GM12801 (cell line): ENCODE data around the gene TTF1.

ENCODE experiments used
- TF ChIP-seq, protein P1 (sequence below): IDR thresholded peaks from one replicate; pipeline ENCODE4 v1.5.1; 2011; ENCODE audit warnings: control low read depth; ENCODE audit not compliant: insufficient read length; ENCODE audit errors: extremely low read depth

TTF1 gene

GRCh38 chr9:132424857-132425674, 18.4 kb upstream of the TTF1 start:
- TF ChIP-seq, protein P1, sequence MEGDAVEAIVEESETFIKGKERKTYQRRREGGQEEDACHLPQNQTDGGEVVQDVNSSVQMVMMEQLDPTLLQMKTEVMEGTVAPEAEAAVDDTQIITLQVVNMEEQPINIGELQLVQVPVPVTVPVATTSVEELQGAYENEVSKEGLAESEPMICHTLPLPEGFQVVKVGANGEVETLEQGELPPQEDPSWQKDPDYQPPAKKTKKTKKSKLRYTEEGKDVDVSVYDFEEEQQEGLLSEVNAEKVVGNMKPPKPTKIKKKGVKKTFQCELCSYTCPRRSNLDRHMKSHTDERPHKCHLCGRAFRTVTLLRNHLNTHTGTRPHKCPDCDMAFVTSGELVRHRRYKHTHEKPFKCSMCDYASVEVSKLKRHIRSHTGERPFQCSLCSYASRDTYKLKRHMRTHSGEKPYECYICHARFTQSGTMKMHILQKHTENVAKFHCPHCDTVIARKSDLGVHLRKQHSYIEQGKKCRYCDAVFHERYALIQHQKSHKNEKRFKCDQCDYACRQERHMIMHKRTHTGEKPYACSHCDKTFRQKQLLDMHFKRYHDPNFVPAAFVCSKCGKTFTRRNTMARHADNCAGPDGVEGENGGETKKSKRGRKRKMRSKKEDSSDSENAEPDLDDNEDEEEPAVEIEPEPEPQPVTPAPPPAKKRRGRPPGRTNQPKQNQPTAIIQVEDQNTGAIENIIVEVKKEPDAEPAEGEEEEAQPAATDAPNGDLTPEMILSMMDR: no peak

DNA sequence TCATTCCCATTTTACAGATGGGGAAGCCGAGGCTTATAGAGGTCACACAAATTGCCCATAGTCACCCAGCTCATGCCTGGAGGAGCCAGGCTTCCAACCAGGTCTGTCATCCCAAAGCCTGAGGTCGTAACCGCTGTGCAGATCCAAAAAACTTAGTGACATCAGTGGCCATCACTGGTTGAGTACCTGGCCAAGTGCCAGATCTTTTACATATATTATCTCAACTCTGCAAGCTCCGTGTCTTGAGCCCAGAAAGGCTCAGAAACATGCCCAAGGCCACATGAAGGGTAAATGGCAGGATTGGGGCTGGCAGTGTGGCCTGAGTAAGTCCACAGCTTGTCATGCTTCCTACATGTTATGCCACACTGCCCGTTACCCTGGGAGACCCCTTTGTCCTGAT, 16.9 kb upstream of the TTF1 start:
- TF ChIP-seq, protein P1: no peak

GRCh38 chr9:132422574-132422973, 15.9 kb upstream of the TTF1 start:
- TF ChIP-seq, protein P1: no peak

GRCh38 chr9:132418726-132419363, 12.2 kb upstream of the TTF1 start:
- TF ChIP-seq, protein P1: no peak

DNA sequence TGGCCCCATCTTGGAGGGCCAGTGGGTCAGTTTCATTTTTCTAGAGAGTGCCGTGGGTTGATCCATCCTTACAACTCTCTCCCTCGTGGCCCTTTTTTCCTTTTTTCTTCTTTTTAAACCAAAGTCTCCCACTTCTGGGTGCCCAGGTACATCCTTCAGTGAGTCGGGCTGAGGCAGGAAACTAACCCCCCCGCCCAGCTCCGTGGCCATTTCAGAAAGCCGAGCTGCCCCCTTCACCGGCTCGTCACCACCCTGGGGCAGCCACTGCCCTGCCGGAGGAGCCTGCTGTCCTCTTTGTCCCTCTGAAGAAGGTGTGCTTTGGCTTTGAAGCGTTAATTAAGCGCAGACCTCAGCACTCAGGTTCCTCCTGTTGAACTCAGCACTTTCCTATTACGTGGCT, 8.5 kb upstream of the TTF1 start:
- TF ChIP-seq, protein P1: no peak

- TF ChIP-seq, protein P1: no peak
Measured at GRCh38 chr9:132414731-132415130, 8.1 kb upstream of the TTF1 start.

DNA sequence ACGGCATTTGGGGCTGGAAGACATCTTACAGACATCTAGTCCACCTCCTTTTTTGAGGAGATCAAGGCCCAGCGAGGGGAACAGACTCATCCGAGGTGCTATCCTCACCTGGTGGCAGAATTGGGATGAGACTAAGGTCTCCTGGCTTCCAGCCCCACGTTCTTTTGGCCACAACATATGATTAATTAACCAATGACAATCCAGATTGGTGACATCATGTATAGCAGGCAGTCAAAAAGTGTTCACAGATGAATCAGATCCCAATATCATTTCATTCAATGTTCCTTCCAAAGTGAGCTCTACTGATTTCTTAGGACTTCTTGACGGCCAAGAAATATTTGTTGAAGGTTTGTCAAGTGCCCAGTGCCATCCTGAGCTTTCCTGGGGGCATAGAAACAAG, 7.3 kb upstream of the TTF1 start:
- TF ChIP-seq, protein P1: no peak
